Measurements from ENCODE around the gene PRR14.

PRR14 gene

GRCh38 chr16:30663820-30664219 lies 13.1 kb downstream of the PRR14 start:
- Histone ChIP-seq H3K4me1 (peaks cover 0 to 46% (median 33%) of the 10 kb centered on the region in 4 donors), H3K4me3 (no peak overlapping the region), H3K27me3 (no peaks in the 10 kb centered on the region), H3K36me3 (peaks cover 55 to 80% (median 78%) of the 10 kb centered on the region in 3 donors), H3K27ac (no peak overlapping the region), H3K9me3 (no peaks in the 10 kb centered on the region)
- intact Hi-C loops (cut with DNase I; ENCODE audit: low total_unique reads), result no loop called here
- TF ChIP-seq, protein P1, sequence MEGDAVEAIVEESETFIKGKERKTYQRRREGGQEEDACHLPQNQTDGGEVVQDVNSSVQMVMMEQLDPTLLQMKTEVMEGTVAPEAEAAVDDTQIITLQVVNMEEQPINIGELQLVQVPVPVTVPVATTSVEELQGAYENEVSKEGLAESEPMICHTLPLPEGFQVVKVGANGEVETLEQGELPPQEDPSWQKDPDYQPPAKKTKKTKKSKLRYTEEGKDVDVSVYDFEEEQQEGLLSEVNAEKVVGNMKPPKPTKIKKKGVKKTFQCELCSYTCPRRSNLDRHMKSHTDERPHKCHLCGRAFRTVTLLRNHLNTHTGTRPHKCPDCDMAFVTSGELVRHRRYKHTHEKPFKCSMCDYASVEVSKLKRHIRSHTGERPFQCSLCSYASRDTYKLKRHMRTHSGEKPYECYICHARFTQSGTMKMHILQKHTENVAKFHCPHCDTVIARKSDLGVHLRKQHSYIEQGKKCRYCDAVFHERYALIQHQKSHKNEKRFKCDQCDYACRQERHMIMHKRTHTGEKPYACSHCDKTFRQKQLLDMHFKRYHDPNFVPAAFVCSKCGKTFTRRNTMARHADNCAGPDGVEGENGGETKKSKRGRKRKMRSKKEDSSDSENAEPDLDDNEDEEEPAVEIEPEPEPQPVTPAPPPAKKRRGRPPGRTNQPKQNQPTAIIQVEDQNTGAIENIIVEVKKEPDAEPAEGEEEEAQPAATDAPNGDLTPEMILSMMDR (IDR thresholded peaks at IDR 0.05), result no peak
- DNase-seq, result no peak

DNA sequence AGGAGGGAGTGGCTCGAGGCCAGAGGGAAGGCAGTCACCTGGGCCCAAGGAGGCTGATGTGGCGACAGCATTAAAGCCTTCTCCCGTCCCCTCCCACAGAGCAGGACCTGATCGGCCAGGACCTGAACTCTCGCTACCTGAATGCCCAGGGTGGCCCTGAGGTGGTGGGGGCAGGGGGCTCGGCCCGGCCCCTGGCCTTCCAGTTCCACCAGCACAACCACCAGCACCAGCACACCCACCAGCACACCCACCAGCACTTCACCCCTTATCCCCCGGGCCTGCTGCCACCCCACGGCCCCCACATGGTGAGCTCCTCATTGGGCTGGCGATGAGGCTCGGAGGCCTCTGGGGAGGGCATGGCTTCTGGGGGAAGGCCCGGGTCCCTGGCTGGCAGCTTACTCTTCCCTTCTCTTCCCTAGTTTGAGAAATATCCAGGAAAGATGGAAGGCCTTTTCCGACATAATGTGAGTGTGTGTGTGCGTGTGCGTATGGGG lies 13.9 kb downstream of the PRR14 start:
- TF ChIP-seq, protein P1 (IDR thresholded peaks at IDR 0.05), result no peak
- Histone ChIP-seq H3K36me3 (peaks cover 64 to 88% (median 87%) of the 10 kb centered on the region in 3 donors), H3K27ac (no peak overlapping the region), H3K4me1 (peaks cover 0 to 45% (median 33%) of the 10 kb centered on the region in 4 donors), H3K27me3 (no peaks in the 10 kb centered on the region), H3K9me3 (no peaks in the 10 kb centered on the region), H3K4me3 (no peak overlapping the region)
- DNase-seq, result no peak
- intact Hi-C loops (cut with DNase I; ENCODE audit: low total_unique reads), result no loop called here

DNA sequence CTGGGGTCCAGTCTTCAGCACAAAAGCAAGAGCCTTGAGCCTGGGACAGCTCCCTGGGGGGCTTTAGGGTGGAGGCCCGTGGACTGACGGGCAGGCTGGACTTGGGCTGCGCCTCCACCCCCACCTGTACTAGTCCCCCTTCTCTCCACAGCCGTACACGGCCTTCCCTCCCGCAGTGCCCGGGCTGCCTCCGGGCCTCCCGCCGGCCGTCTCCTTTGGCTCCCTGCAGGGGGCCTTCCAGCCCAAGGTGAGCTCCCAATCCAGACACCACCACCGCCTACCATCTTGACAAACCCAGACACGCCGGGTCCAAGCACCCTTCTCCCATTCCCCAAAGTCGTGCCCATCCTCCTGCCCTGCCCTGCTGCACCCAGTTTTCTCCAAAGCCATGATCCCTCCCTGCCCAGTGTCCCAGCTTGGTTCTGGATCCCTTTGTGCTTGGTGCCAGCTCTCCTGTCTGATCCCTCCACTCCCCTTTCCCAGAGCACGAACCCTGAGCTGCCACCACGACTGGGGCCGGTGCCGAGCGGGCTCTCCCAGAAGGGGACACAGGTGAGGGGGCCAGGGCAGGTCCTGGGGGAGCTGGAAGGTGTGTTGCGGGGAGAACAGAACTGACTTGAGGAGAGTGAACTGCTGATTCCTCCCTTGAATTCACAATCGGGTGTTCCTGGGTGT lies 14.5 kb downstream of the PRR14 start:
- Histone ChIP-seq H3K36me3 (peaks cover 70 to 95% (median 93%) of the 10 kb centered on the region in 3 donors), H3K27me3 (no peaks in the 10 kb centered on the region), H3K27ac (no peak overlapping the region), H3K4me1 (peaks cover 0 to 38% (median 29%) of the 10 kb centered on the region in 4 donors), H3K9me3 (no peaks in the 10 kb centered on the region), H3K4me3 (no peak overlapping the region)
- no peak for DNase-seq
- intact Hi-C loops (cut with DNase I; ENCODE audit: low total_unique reads), result no loop called here
- TF ChIP-seq, protein P1 (IDR thresholded peaks at IDR 0.05), result no peak

- no peak overlapping the region for H3K4me3 ChIP-seq
- intact Hi-C loops (cut with DNase I; ENCODE audit: low total_unique reads), result no loop called here
- no peak overlapping the region for H3K27ac ChIP-seq
- no peaks in the 10 kb centered on the region for H3K9me3 ChIP-seq
- no peak for DNase-seq
- peaks cover 70 to 99% (median 96%) of the 10 kb centered on the region in 3 donors for H3K36me3 ChIP-seq
- peaks cover 0 to 33% (median 24%) of the 10 kb centered on the region in 4 donors for H3K4me1 ChIP-seq
- no peaks in the 10 kb centered on the region for H3K27me3 ChIP-seq
- TF ChIP-seq, protein P1 (IDR thresholded peaks at IDR 0.05), result no peak
Measured at GRCh38 chr16:30665830-30666190, 15.1 kb downstream of the PRR14 start.

- peaks cover 70 to 96% (median 89%) of the 10 kb centered on the region in 3 donors for H3K36me3 ChIP-seq
- no peaks in the 10 kb centered on the region for H3K9me3 ChIP-seq
- TF ChIP-seq, protein P1 (IDR thresholded peaks at IDR 0.05), result no peak
- H3K27me3 ChIP-seq, result no peaks in the 10 kb centered on the region
- no peak overlapping the region for H3K4me3 ChIP-seq
- DNase-seq, result no peak
- no peak overlapping the region for H3K27ac ChIP-seq
- intact Hi-C loops (cut with DNase I; ENCODE audit: low total_unique reads), result no loop called here
- peaks cover 0 to 25% (median 15%) of the 10 kb centered on the region in 4 donors for H3K4me1 ChIP-seq
Measured at GRCh38 chr16:30666681-30667080, 15.9 kb downstream of the PRR14 start.
